A549 (cell line): ENCODE data around the gene MINDY4.

Experiments
- BHLHE40 ChIP-seq: IDR thresholded peaks from 2 replicates; pipeline ENCODE4 v1.6.1; 2012; ENCODE audit warnings: low read depth, low read length, inconsistent platforms
- EP300 ChIP-seq, 2 experiments: fragments of >200 bp; sonication (Bioruptor Twin); formaldehyde crosslinking; IDR thresholded peaks; 2 replicates in 1 of 2; 3 replicates in 1 of 2; pipeline ENCODE4 v1.6.1; 2016 to 2017
- MAX ChIP-seq: IDR thresholded peaks from 2 replicates; pipeline ENCODE4 v1.6.1; 2012
- TFCP2L1 ChIP-seq: fragments of 250-450 bp; sonication (Bioruptor Pico); IDR thresholded peaks from 2 replicates; pipeline ENCODE4 v1.5.0; 2021; ENCODE audit warnings: mild to moderate bottlenecking
- ZNF302 ChIP-seq: fragments of 250-450 bp; sonication (Bioruptor Pico); IDR thresholded peaks from 2 replicates; pipeline ENCODE4 v1.9.0; 2021; ENCODE audit warnings: inconsistent platforms, mild to moderate bottlenecking, moderate library complexity
- TF ChIP-seq, protein P1 (sequence below): IDR thresholded peaks from 2 replicates; pipeline ENCODE4 v1.6.1; 2012; ENCODE audit warnings: low read depth, borderline replicate concordance
- TF ChIP-seq, protein P2 (sequence below): fragments of >200 bp; sonication (Bioruptor Twin); formaldehyde crosslinking; IDR thresholded peaks from 3 replicates; pipeline ENCODE4 v1.5.1; 2016

DNA sequence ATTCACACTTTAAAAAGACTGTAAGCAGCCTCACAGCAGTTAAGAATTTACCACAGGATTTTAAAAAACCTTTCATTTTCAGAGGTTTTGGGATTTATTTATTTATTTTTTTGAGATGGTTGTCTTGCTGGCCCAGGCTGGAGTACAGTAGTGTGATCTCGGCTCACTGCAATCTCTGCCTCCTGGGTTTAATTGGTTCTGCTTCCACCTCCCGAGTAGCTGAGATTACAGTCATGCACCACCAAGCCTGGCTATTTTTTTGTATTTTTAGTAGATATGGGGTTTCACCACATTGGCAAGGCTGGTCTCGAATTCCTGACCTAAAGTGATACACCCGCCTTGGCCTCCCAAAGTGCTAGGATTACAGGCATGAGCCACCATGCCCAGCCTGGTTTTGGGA is 19.1 kb downstream of the MINDY4 start:
- TF ChIP-seq EP300 (IDR thresholded peaks at IDR 0.05), result no peak
- TF ChIP-seq BHLHE40, result no peak
- no peak for TF ChIP-seq TFCP2L1 (CRISPR knock-in tag)
- TF ChIP-seq, protein P1, sequence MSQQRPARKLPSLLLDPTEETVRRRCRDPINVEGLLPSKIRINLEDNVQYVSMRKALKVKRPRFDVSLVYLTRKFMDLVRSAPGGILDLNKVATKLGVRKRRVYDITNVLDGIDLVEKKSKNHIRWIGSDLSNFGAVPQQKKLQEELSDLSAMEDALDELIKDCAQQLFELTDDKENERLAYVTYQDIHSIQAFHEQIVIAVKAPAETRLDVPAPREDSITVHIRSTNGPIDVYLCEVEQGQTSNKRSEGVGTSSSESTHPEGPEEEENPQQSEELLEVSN, result no peak
- TF ChIP-seq, protein P2, sequence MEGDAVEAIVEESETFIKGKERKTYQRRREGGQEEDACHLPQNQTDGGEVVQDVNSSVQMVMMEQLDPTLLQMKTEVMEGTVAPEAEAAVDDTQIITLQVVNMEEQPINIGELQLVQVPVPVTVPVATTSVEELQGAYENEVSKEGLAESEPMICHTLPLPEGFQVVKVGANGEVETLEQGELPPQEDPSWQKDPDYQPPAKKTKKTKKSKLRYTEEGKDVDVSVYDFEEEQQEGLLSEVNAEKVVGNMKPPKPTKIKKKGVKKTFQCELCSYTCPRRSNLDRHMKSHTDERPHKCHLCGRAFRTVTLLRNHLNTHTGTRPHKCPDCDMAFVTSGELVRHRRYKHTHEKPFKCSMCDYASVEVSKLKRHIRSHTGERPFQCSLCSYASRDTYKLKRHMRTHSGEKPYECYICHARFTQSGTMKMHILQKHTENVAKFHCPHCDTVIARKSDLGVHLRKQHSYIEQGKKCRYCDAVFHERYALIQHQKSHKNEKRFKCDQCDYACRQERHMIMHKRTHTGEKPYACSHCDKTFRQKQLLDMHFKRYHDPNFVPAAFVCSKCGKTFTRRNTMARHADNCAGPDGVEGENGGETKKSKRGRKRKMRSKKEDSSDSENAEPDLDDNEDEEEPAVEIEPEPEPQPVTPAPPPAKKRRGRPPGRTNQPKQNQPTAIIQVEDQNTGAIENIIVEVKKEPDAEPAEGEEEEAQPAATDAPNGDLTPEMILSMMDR, result no peak
- TF ChIP-seq MAX, result no peak
- no peak for TF ChIP-seq ZNF302 (CRISPR knock-in tag)
